HCT116 (cell line): Measurements from ENCODE around the gene NANOS2. TPM values are rescaled to one million over a fixed set of nuclear protein-coding genes. Genes with fewer than 3 reads are reported as not detected.

Experiments
- ATAC-seq: fragments of 200-7000 bp; cut with Tn5 transposase; 2 replicates; pipeline ENCODE4 v1.9.1; 2020; ENCODE audit warnings: mild to moderate bottlenecking, moderate library complexity
- BruUV-seq: library from RNA; stranded (reverse); fragments of 400-500 nt; replicated peaks from 2 replicates; lab custom pipeline; 2021; lab: Mats Ljungman, UMichigan
- CTCF ChIA-PET: fragments of 300-600 bp; sonication (Branson Sonifier 250); formaldehyde crosslinking; loops from one replicate; lab custom pipeline; 2021; ENCODE audit warnings: antibody characterized with exemption; lab: Charles Lee
- POLR2A ChIA-PET: fragments of 300-600, 350-600 bp; sonication (Branson Sonifier 250); formaldehyde crosslinking; loops from one replicate; lab custom pipeline; 2021; ENCODE audit warnings: antibody characterized with exemption; lab: Charles Lee
- RAD21 ChIA-PET, 2 experiments: fragments of 300-600 bp; sonication (Branson Sonifier 250); formaldehyde crosslinking; loops; one replicate each; lab custom pipeline; 2023; ENCODE audit warnings: low total read pairs in 2 of 2; ENCODE audit not compliant: uncharacterized antibody in 2 of 2, unreplicated experiment in 2 of 2, low non-redundant PET in 1 of 2; lab: Charles Lee
- DNase-seq: peaks from one replicate; pipeline ENCODE4 v3.0.0-alpha.2; 2010; ENCODE audit warnings: low read depth, low spot score
- H2AFZ ChIP-seq: fragments of 200-600 bp; shearing (Covaris generic), sonication (generic); 2 replicates; pipeline ENCODE4 v1.6.1; 2017; ENCODE audit warnings: low read depth, mixed run types, mixed read lengths, antibody characterized with exemption, low read length; ENCODE audit not compliant: poor library complexity, severe bottlenecking
- H3K27ac ChIP-seq: 2 replicates; pipeline ENCODE4 v1.5.1; 2012; ENCODE audit warnings: low read depth, low read length
- H3K27me3 ChIP-seq: fragments of 200-600 bp; sonication (generic); 2 replicates; pipeline ENCODE4 v1.6.1; 2016; ENCODE audit warnings: mixed run types, low read length, mixed read lengths; ENCODE audit not compliant: insufficient read depth
- H3K36me3 ChIP-seq, 2 experiments: fragments of 200-500 bp in 1 of 2; fragments of 200-600 bp in 1 of 2; sonication (Bioruptor generic) in 1 of 2; sonication (generic) in 1 of 2; 2 replicates each; pipeline versions ENCODE4 v1.5.1 to v1.6.1; 2014 to 2016; ENCODE audit warnings: low read length in 2 of 2, inconsistent platforms in 1 of 2, mixed read lengths in 1 of 2, mixed run types in 1 of 2; ENCODE audit not compliant: insufficient read depth in 2 of 2, control insufficient read depth in 1 of 2
- H3K4me1 ChIP-seq, 2 experiments: fragments of 200-600 bp in 1 of 2; sonication (generic) in 1 of 2; 2 replicates each; pipeline versions ENCODE4 v1.5.1 to v1.6.1; 2012 to 2017; ENCODE audit warnings: low read length in 2 of 2, inconsistent platforms in 1 of 2, mild to moderate bottlenecking in 1 of 2, mixed read lengths in 1 of 2, mixed run types in 1 of 2, moderate library complexity in 1 of 2; ENCODE audit not compliant: insufficient read depth in 2 of 2, control insufficient read depth in 1 of 2
- H3K4me2 ChIP-seq: fragments of 200-600 bp; sonication (generic); 2 replicates; pipeline ENCODE4 v1.6.1; 2017; ENCODE audit warnings: mixed run types, low read length, mixed read lengths
- H3K4me3 ChIP-seq, 2 experiments: fragments of 200-600 bp in 1 of 2; sonication (generic) in 1 of 2; replicated peaks in 1 of 2; 2 replicates each; pipeline ENCODE4 v1.5.1; 2011 to 2016; ENCODE audit warnings: low read length in 2 of 2, control low read depth in 1 of 2, low read depth in 1 of 2, mild to moderate bottlenecking in 1 of 2, mixed read lengths in 1 of 2, mixed run types in 1 of 2
- H3K79me2 ChIP-seq: fragments of 200-600 bp; sonication (generic); 2 replicates; pipeline ENCODE4 v1.6.1; 2017; ENCODE audit warnings: mild to moderate bottlenecking, mixed run types, low read length, moderate library complexity, mixed read lengths; ENCODE audit not compliant: insufficient read depth
- H3K9ac ChIP-seq: fragments of 200-600 bp; sonication (generic); 2 replicates; pipeline ENCODE4 v1.6.1; 2016; ENCODE audit warnings: low read length, mixed read lengths
- H3K9me2 ChIP-seq: fragments of 200-600 bp; sonication (generic), shearing (Covaris generic); 2 replicates; pipeline ENCODE4 v1.6.1; 2017; ENCODE audit warnings: mixed run types, mild to moderate bottlenecking, moderate library complexity; ENCODE audit not compliant: insufficient read depth
- H3K9me3 ChIP-seq, 2 experiments: fragments of 200-500 bp in 1 of 2; fragments of 200-600 bp in 1 of 2; sonication (Bioruptor generic) in 1 of 2; sonication (generic) in 1 of 2; 2 replicates each; pipeline ENCODE4 v1.6.1; 2014 to 2017; ENCODE audit warnings: low read length in 2 of 2, mixed read lengths in 2 of 2, inconsistent platforms in 1 of 2, low read depth in 1 of 2, mild to moderate bottlenecking in 1 of 2, mixed run types in 1 of 2, moderate library complexity in 1 of 2; ENCODE audit not compliant: control insufficient read depth in 1 of 2, insufficient read depth in 1 of 2
- H4K20me1 ChIP-seq: fragments of 200-600 bp; sonication (generic), shearing (Covaris generic); 2 replicates; pipeline ENCODE4 v1.6.1; 2017; ENCODE audit warnings: mixed run types, mild to moderate bottlenecking, moderate library complexity; ENCODE audit not compliant: insufficient read depth
- ATF3 ChIP-seq: IDR thresholded peaks from 2 replicates; pipeline ENCODE4 v1.6.1; 2012
- CBX3 ChIP-seq: IDR thresholded peaks from 2 replicates; pipeline ENCODE4 v1.6.1; 2012; ENCODE audit warnings: low read depth
- CTCF ChIP-seq, 3 experiments: fragments of 200-600 bp in 1 of 3; sonication (generic) in 1 of 3; IDR thresholded peaks in 2 of 3; conservative IDR thresholded peaks in 1 of 3; 2 replicates each; pipeline ENCODE4 v1.5.1; 2012 to 2017; ENCODE audit warnings: low read depth in 2 of 3, low read length in 2 of 3, antibody characterized with exemption in 1 of 3, borderline replicate concordance in 1 of 3, control low read depth in 1 of 3, mild to moderate bottlenecking in 1 of 3, mixed read lengths in 1 of 3, mixed run types in 1 of 3, moderate library complexity in 1 of 3; ENCODE audit not compliant: insufficient read depth in 1 of 3
- EGR1 ChIP-seq: IDR thresholded peaks from 2 replicates; pipeline ENCODE4 v1.6.1; 2012; ENCODE audit warnings: low read depth
- ELF1 ChIP-seq: IDR thresholded peaks from 2 replicates; pipeline ENCODE4 v1.6.1; 2012; ENCODE audit warnings: low read depth, borderline replicate concordance
- EZH2phosphoT487 ChIP-seq: fragments of 200-600 bp; IDR thresholded peaks from 2 replicates; pipeline ENCODE4 v1.6.1; 2018; ENCODE audit warnings: antibody characterized with exemption, borderline replicate concordance
- FOSL1 ChIP-seq: IDR thresholded peaks from 2 replicates; pipeline ENCODE4 v1.6.1; 2012; ENCODE audit warnings: low read depth
- JUND ChIP-seq: IDR thresholded peaks from 2 replicates; pipeline ENCODE4 v1.6.1; 2012
- MAX ChIP-seq: IDR thresholded peaks from 2 replicates; pipeline ENCODE4 v1.6.1; 2012
- POLR2A ChIP-seq: IDR thresholded peaks from 2 replicates; pipeline ENCODE4 v1.7.0; 2011; ENCODE audit warnings: borderline replicate concordance; ENCODE audit not compliant: insufficient read depth, insufficient read length; ENCODE audit errors: extremely low read depth
- POLR2AphosphoS5 ChIP-seq: IDR thresholded peaks from 2 replicates; pipeline ENCODE4 v1.6.1; 2011; ENCODE audit warnings: mild to moderate bottlenecking, low read depth, low read length, moderate library complexity
- RAD21 ChIP-seq: IDR thresholded peaks from 2 replicates; pipeline ENCODE4 v1.6.1; 2012; ENCODE audit warnings: low read depth, mild to moderate bottlenecking
- REST ChIP-seq: IDR thresholded peaks from 2 replicates; pipeline ENCODE4 v1.6.1; 2012; ENCODE audit warnings: low read depth
- SP1 ChIP-seq: IDR thresholded peaks from 2 replicates; pipeline ENCODE4 v1.6.1; 2012; ENCODE audit warnings: low read depth
- SRF ChIP-seq: IDR thresholded peaks from 2 replicates; pipeline ENCODE4 v1.6.1; 2012; ENCODE audit warnings: low read depth
- YY1 ChIP-seq: IDR thresholded peaks from 2 replicates; pipeline ENCODE4 v1.6.1; 2011; ENCODE audit warnings: low read length, low read depth, moderate library complexity, mild to moderate bottlenecking; ENCODE audit not compliant: insufficient replicate concordance; ENCODE audit errors: extremely low read depth
- ZBTB33 ChIP-seq: IDR thresholded peaks from 2 replicates; pipeline ENCODE4 v1.6.1; 2011; ENCODE audit warnings: mild to moderate bottlenecking, low read length, moderate library complexity; ENCODE audit not compliant: insufficient replicate concordance; ENCODE audit errors: extremely low read depth
- ZFX ChIP-seq: fragments of 450-650 bp; IDR thresholded peaks from 2 replicates; pipeline ENCODE4 v1.6.1; 2017
- ZNF274 ChIP-seq: fragments of 200-500 bp; sonication (Bioruptor generic); IDR thresholded peaks from 2 replicates; pipeline ENCODE4 v1.6.1; 2014; ENCODE audit warnings: mild to moderate bottlenecking, low read depth, low read length, inconsistent platforms
- intact Hi-C: fragments of 100-400 bp; cut with micrococcal nuclease; formaldehyde crosslinking; loops from 2 replicates; pipeline ENCODE4 v1.10.0; 2022
- total RNA-seq: library from RNA; stranded (reverse); gene quantifications from one replicate; pipeline ENCODE4 v1.2.1, GENCODE V29; 2021; ENCODE audit not compliant: unreplicated experiment

NANOS2 gene
- total RNA-seq, 1 experiment from 2014 or later, result not detected

- ChIA-PET POLR2A (no interaction called here), RAD21 (no interaction called here), CTCF (no interaction called here)
- Histone ChIP-seq H3K9ac (no peak overlapping the region), H3K9me2 (no peaks in the 10 kb centered on the region), H3K27me3 (no peaks in the 10 kb centered on the region), H3K4me3 (no peak overlapping the region), H3K79me2 (peaks cover 5% of the 10 kb centered on the region; the same call in 1 of the 2 replicates), H3K4me2 (no peak overlapping the region), H2AFZ (no peak overlapping the region), H3K27ac (no peak overlapping the region), H3K36me3 (peaks cover 0 to 3% of the 10 kb centered on the region in 2 experiments; a peak in 1 of 4 replicates), H3K4me1 (no peaks in the 10 kb centered on the region; a peak in 1 of 4 replicates), H4K20me1 (no peaks in the 10 kb centered on the region), H3K9me3 (no peaks in the 10 kb centered on the region)
- no peak for TF ChIP-seq ATF3
- no peak for TF ChIP-seq POLR2AphosphoS5
- TF ChIP-seq FOSL1, result no peak
- no peak for TF ChIP-seq CBX3
- no peak for TF ChIP-seq ZFX
- TF ChIP-seq YY1, result no peak
- TF ChIP-seq POLR2A, result no peak
- no peak for TF ChIP-seq MAX
- TF ChIP-seq EZH2phosphoT487, result no peak
- no peak for TF ChIP-seq ELF1
- TF ChIP-seq ZBTB33, result no peak
- TF ChIP-seq ZNF274, result no peak
- TF ChIP-seq SRF, result no peak
- TF ChIP-seq SP1, result no peak
- TF ChIP-seq REST, result no peak
- no peak for TF ChIP-seq CTCF (IDR thresholded peaks at IDR 0.05 in 2 of 3, conservative IDR thresholded peaks at IDR 0.05 in 1 of 3; ENCODE audit: borderline replicate concordance in 1 of 3, insufficient read depth in 1 of 3, low read depth in 2 of 3, low read length in 2 of 3)
- no peak for TF ChIP-seq RAD21
- TF ChIP-seq EGR1, result no peak
- TF ChIP-seq JUND, result no peak
- ATAC-seq (no peak), DNase-seq (no peak)
- intact Hi-C loops, result no loop called here
- no TSS peak for BruUV-seq
Observed at GRCh38 chr19:45897261-45897812, 17.2 kb downstream of the NANOS2 start.
